CD4-positive, CD25-positive, alpha-beta regulatory T cell (primary cell): ENCODE data around the gene HOXC11. TPM values are rescaled to one million over a fixed set of nuclear protein-coding genes. Genes with fewer than 3 reads are reported as not detected.

Source experiments
- ATAC-seq, 2 donors: fragments of 150-1000 bp; cut with Tn5 transposase; one replicate each; pipeline ENCODE4 v1.10.0; 2021; ENCODE audit warnings: low read depth in 2 of 2, moderate number of reproducible peaks in 2 of 2, moderate library complexity in 1 of 2
- DNase-seq, 3 donors: peaks; one replicate each; pipeline versions ENCODE4 v3.0.0 to v3.0.0-alpha.2; 2012 to 2022; ENCODE audit warnings: mixed read lengths in 1 of 3
- H3K27ac ChIP-seq: one replicate; pipeline ENCODE4 v1.7.0; 2013; ENCODE audit warnings: mild to moderate bottlenecking, low read length; ENCODE audit not compliant: insufficient read depth, poor library complexity, severe bottlenecking
- H3K27me3 ChIP-seq: one replicate; pipeline ENCODE4 v1.7.0; 2013; ENCODE audit warnings: low read length; ENCODE audit not compliant: control insufficient read depth, insufficient read depth
- H3K36me3 ChIP-seq: one replicate; pipeline ENCODE4 v1.7.0; 2013; ENCODE audit warnings: mild to moderate bottlenecking, low read length, moderate library complexity; ENCODE audit not compliant: control insufficient read depth, insufficient read depth
- H3K4me1 ChIP-seq: 2 replicates; pipeline ENCODE4 v1.7.0; 2013; ENCODE audit warnings: mild to moderate bottlenecking, low read length; ENCODE audit not compliant: insufficient read depth, control insufficient read depth, poor library complexity, severe bottlenecking
- H3K4me3 ChIP-seq: one replicate; pipeline ENCODE4 v1.7.0; 2013; ENCODE audit warnings: low read depth, mild to moderate bottlenecking, low read length, moderate library complexity
- H3K9me3 ChIP-seq, 2 experiments: 1 replicate in 1 of 2; 2 replicates in 1 of 2; pipeline ENCODE4 v1.7.0; 2013; ENCODE audit warnings: low read length in 2 of 2, mild to moderate bottlenecking in 1 of 2, moderate library complexity in 1 of 2; ENCODE audit not compliant: control insufficient read depth in 2 of 2
- H3K27ac Mint-ChIP-seq, 3 donors: one replicate each; pipeline ENCODE4 v1.8.0; 2020 to 2022; ENCODE audit warnings: mild to moderate bottlenecking in 3 of 3, mixed read lengths in 3 of 3, moderate library complexity in 2 of 3
- H3K27me3 Mint-ChIP-seq: one replicate; pipeline ENCODE4 v1.8.0; 2022; ENCODE audit warnings: mild to moderate bottlenecking, mixed read lengths
- H3K36me3 Mint-ChIP-seq: one replicate; pipeline ENCODE4 v1.8.0; 2020; ENCODE audit warnings: mixed read lengths
- H3K4me1 Mint-ChIP-seq, 4 donors: one replicate each; pipeline ENCODE4 v1.8.0; 2020 to 2022; ENCODE audit warnings: mixed read lengths in 4 of 4, mild to moderate bottlenecking in 1 of 4
- H3K4me3 Mint-ChIP-seq, 4 donors: one replicate each; pipeline ENCODE4 v1.8.0; 2020 to 2022; ENCODE audit warnings: mild to moderate bottlenecking in 4 of 4, mixed read lengths in 4 of 4, moderate library complexity in 3 of 4
- H3K9me3 Mint-ChIP-seq, 7 donors: one replicate each; pipeline ENCODE4 v1.8.0; 2020 to 2022; ENCODE audit warnings: mixed read lengths in 7 of 7, mild to moderate bottlenecking in 3 of 7, moderate library complexity in 2 of 7
- polyA plus RNA-seq, 4 donors: library from polyadenylated mRNA; unstranded; fragments of 300-500 nt; fragmentation: Illumina TruSeq; gene quantifications; one replicate each; pipeline ENCODE4 v1.2.3, GENCODE V29; 2021
- total RNA-seq: library from RNA; stranded (reverse); gene quantifications from one replicate; pipeline ENCODE4 v1.2.3, GENCODE V29; 2022

HOXC11 gene
- total and polyA plus RNA-seq, 5 donors from 2014 or later, result not detected

GRCh38 chr12:53952335-53952694 is 20.6 kb upstream of the HOXC11 start:
- Histone ChIP-seq H3K4me1 (peaks cover 25% of the 10 kb centered on the region), H3K27me3 (peaks cover 50% of the 10 kb centered on the region), H3K36me3 (no peaks in the 10 kb centered on the region), H3K9me3 (peaks cover 0 to 6% of the 10 kb centered on the region in 2 experiments), H3K27ac (no peak overlapping the region), H3K4me3 (no peak overlapping the region)
- Mint-ChIP-seq H3K27me3 (peaks cover 95% of the 10 kb centered on the region), H3K4me3 (no peak overlapping the region), H3K4me1 (peaks cover 0 to 45% (median 18%) of the 10 kb centered on the region in 4 donors), H3K9me3 (peaks cover 0 to 3% (median 0%) of the 10 kb centered on the region in 7 donors), H3K27ac (peak overlapping the region in 1 of 3 donors; percentile 38), H3K36me3 (no peaks in the 10 kb centered on the region)
- ATAC-seq, result no peak
- DNase-seq, result no peak

DNA sequence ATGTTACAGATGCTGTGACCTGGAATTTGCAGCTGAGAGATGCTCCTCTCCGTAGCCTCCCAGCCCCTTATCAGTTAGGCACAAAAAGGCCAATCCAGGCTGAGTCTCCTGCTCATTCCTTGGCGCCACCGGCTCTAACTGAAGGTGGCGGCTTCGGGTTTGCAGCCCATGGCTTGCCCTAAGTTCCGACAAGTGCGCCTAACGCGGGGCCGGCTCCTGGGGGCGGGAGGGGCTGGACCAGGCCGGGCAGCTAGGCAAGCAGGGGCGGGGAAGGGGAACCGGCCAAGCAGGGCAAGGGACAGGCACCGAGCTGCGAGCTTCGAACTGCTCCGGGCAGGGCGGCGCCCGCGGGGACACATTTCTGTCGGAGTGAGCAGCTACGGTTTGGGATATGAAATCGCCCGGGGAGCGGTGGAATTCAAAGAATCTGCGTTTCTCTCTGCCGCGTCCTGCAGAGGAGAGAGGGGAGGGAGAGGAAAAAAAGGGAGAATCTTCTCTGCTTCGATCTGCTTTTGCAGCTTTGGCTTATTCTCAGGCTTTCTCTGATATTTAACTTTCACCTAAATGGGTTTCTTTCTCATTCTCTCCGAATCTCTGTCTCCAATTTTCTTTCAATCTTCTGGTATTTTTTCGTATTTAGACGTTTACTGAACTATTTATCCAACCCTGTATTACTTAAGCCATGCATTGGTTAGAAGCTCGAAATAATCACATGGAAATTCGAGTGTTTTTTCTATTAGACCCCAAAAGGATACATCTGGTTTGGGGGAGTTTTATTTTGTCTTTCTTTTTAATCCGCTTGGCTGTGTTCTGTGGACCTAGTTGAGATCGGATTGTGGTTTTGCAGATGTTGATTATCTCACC is 19.8 kb upstream of the HOXC11 start:
- Histone ChIP-seq H3K4me1 (peaks cover 25% of the 10 kb centered on the region), H3K9me3 (peaks cover 0 to 6% of the 10 kb centered on the region in 2 experiments), H3K27ac (no peak overlapping the region), H3K36me3 (no peaks in the 10 kb centered on the region), H3K27me3 (peaks cover 50% of the 10 kb centered on the region), H3K4me3 (no peak overlapping the region)
- H3K4me3 Mint-ChIP-seq, result peak overlapping the region; percentile 16 to 55 (median 31)
- DNase-seq (no peak), ATAC-seq (no peak)
- H3K27ac Mint-ChIP-seq, result peak overlapping the region in 1 of 3 donors; percentile 37
- H3K9me3 Mint-ChIP-seq, result peaks cover 0 to 5% (median 0%) of the 10 kb centered on the region in 7 donors
- H3K27me3 Mint-ChIP-seq, result peaks cover 95% of the 10 kb centered on the region
- peaks cover 0 to 45% (median 18%) of the 10 kb centered on the region in 4 donors for H3K4me1 Mint-ChIP-seq
- peaks cover 3% of the 10 kb centered on the region for H3K36me3 Mint-ChIP-seq

DNA sequence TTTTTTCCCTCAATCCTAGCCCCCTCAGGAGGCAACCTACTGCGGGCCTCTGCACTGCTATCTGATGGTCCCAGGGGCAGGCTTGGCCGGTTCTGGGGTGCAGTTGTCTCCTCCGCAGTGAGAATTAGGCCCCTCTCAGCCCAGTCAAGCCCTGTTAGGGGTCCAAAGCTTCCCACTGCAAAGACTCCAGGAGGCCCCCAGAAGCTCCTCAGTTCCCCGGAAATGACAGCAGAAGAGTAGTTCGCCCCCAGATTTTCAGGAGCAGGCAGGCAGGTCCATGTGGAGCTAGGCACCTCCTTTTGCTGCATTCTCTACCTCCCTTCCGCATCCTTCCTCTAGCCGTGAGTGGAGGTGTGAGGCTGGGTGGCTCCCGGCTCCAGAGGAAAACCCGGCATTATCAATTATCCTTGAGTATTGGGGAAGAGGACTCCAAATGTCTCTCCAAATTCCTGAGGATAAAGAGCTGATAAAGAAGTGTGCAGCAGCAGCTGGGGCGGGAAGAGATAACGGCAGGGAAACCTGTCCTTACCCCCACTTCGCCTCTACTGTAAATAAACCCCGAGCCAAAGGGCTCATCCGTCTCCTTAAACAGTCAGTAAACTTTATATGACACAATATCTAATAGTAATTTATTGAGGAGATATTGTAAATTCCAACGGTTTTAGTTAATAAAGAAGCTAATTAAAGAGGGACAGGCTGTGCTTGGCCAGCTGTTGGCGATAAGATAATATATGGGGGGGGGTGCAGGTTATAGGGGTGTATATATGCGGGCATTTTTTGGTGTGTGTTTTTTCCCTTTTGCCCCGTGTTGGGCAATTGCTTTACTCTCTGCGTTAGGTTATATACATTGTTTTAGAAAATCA is 18.9 kb upstream of the HOXC11 start:
- Histone ChIP-seq H3K27ac (no peak overlapping the region), H3K36me3 (no peaks in the 10 kb centered on the region), H3K4me3 (no peak overlapping the region), H3K27me3 (peaks cover 53% of the 10 kb centered on the region), H3K9me3 (peaks cover 0 to 6% of the 10 kb centered on the region in 2 experiments), H3K4me1 (peaks cover 25% of the 10 kb centered on the region)
- peaks cover 0 to 45% (median 19%) of the 10 kb centered on the region in 4 donors for H3K4me1 Mint-ChIP-seq
- peak overlapping the region in 3 of 4 donors; percentile 21 to 46 (median 40) for H3K4me3 Mint-ChIP-seq
- H3K27ac Mint-ChIP-seq, result peak overlapping the region in 2 of 3 donors; percentile 37 to 56
- peaks cover 0 to 7% (median 0%) of the 10 kb centered on the region in 7 donors for H3K9me3 Mint-ChIP-seq
- peaks cover 4% of the 10 kb centered on the region for H3K36me3 Mint-ChIP-seq
- no peak for ATAC-seq
- peaks cover 95% of the 10 kb centered on the region for H3K27me3 Mint-ChIP-seq
- no peak for DNase-seq

- Mint-ChIP-seq H3K4me3 (peak within 1 kb of the TSS in 3 of 4 donors; percentile 21 to 58 (median 46)), H3K4me1 (peaks cover 0 to 45% (median 20%) of the 10 kb centered on the region in 4 donors), H3K9me3 (peaks cover 0 to 7% (median 0%) of the 10 kb centered on the region in 7 donors), H3K36me3 (peaks cover 4% of the 10 kb centered on the region), H3K27me3 (peaks cover 95% of the 10 kb centered on the region), H3K27ac (peak within 1 kb of the TSS in 2 of 3 donors; percentile 38 to 56)
- H3K4me3 ChIP-seq, result no peak within 1 kb of the TSS
- peaks cover 0 to 6% of the 10 kb centered on the region in 2 experiments for H3K9me3 ChIP-seq
- ATAC-seq (no peak), DNase-seq (no peak)
- H3K27me3 ChIP-seq, result peaks cover 59% of the 10 kb centered on the region
- H3K27ac ChIP-seq, result no peak within 1 kb of the TSS
- peaks cover 25% of the 10 kb centered on the region for H3K4me1 ChIP-seq
- no peaks in the 10 kb centered on the region for H3K36me3 ChIP-seq
These were observed 18.3 kb upstream of the HOXC11 start, which contains the start of gene HOXC12 for GRCh38 chr12:53954694-53955035. TSS of gene HOXC12 (plus strand) at chr12:53954903. CDS start at chr12:53954930, 27 bp downstream.

- H3K4me1 ChIP-seq, result peaks cover 25% of the 10 kb centered on the region
- peak overlapping the region in 1 of 3 donors; percentile 38 for H3K27ac Mint-ChIP-seq
- H3K36me3 ChIP-seq, result no peaks in the 10 kb centered on the region
- H3K4me3 Mint-ChIP-seq, result no peak overlapping the region
- peaks cover 63% of the 10 kb centered on the region for H3K27me3 ChIP-seq
- DNase-seq, result no peak
- H3K27ac ChIP-seq, result no peak overlapping the region
- no peak overlapping the region for H3K4me3 ChIP-seq
- H3K36me3 Mint-ChIP-seq, result peaks cover 4% of the 10 kb centered on the region
- peaks cover 0 to 45% (median 23%) of the 10 kb centered on the region in 4 donors for H3K4me1 Mint-ChIP-seq
- H3K27me3 Mint-ChIP-seq, result peaks cover 95% of the 10 kb centered on the region
- H3K9me3 ChIP-seq, result peaks cover 0 to 6% of the 10 kb centered on the region in 2 experiments
- ATAC-seq, result no peak
- H3K9me3 Mint-ChIP-seq, result peaks cover 0 to 7% (median 0%) of the 10 kb centered on the region in 7 donors
These were observed 17.7 kb upstream of the HOXC11 start for GRCh38 chr12:53955036-53955775.

GRCh38 chr12:53955776-53956250 is 17.1 kb upstream of the HOXC11 start:
- Histone ChIP-seq H3K27me3 (peaks cover 61% of the 10 kb centered on the region), H3K9me3 (peaks cover 0 to 6% of the 10 kb centered on the region in 2 experiments), H3K4me1 (peaks cover 25% of the 10 kb centered on the region), H3K27ac (no peak overlapping the region), H3K36me3 (no peaks in the 10 kb centered on the region), H3K4me3 (no peak overlapping the region)
- Mint-ChIP-seq H3K4me1 (peaks cover 0 to 45% (median 26%) of the 10 kb centered on the region in 4 donors), H3K36me3 (peaks cover 4% of the 10 kb centered on the region), H3K9me3 (peaks cover 0 to 7% (median 0%) of the 10 kb centered on the region in 7 donors), H3K27ac (peak overlapping the region in 1 of 3 donors; percentile 38), H3K27me3 (peaks cover 95% of the 10 kb centered on the region), H3K4me3 (peak overlapping the region in 3 of 4 donors; percentile 21 to 58 (median 50))
- ATAC-seq (no peak), DNase-seq (no peak)
